Endothelial cell (in vitro differentiated cells): ENCODE results near the gene MPP1. TPM values are rescaled to one million over a fixed set of nuclear protein-coding genes. Genes with fewer than 3 reads are reported as not detected.

ENCODE experiments used
- DNase-seq: peaks from one replicate; pipeline ENCODE4 v3.0.0; 2021; ENCODE audit warnings: low spot score
- H3K27ac Mint-ChIP-seq: one replicate; pipeline ENCODE4 v1.8.0; 2021; ENCODE audit warnings: mixed read lengths, inconsistent platforms; ENCODE audit not compliant: unreplicated experiment
- H3K27me3 Mint-ChIP-seq: one replicate; pipeline ENCODE4 v1.8.0; 2021; ENCODE audit warnings: mild to moderate bottlenecking, moderate library complexity, mixed read lengths, inconsistent platforms; ENCODE audit not compliant: unreplicated experiment
- H3K36me3 Mint-ChIP-seq: one replicate; pipeline ENCODE4 v1.8.0; 2021; ENCODE audit warnings: mild to moderate bottlenecking, low read depth, mixed read lengths, inconsistent platforms; ENCODE audit not compliant: unreplicated experiment
- H3K4me1 Mint-ChIP-seq: one replicate; pipeline ENCODE4 v1.8.0; 2021; ENCODE audit warnings: mild to moderate bottlenecking, mixed read lengths, inconsistent platforms; ENCODE audit not compliant: unreplicated experiment
- H3K4me3 Mint-ChIP-seq: one replicate; pipeline ENCODE4 v1.8.0; 2021; ENCODE audit warnings: mild to moderate bottlenecking, mixed read lengths, inconsistent platforms; ENCODE audit not compliant: unreplicated experiment
- H3K9me3 Mint-ChIP-seq: one replicate; pipeline ENCODE4 v1.8.0; 2021; ENCODE audit warnings: mixed read lengths, inconsistent platforms; ENCODE audit not compliant: unreplicated experiment
- total RNA-seq: library from RNA; stranded (reverse); fragmentation: NEBNext Ultra II Directional; extraction: Animal tissue kit (Norgen Biotek cat#: 25700); gene quantifications from one replicate; pipeline ENCODE4 v1.2.1, GENCODE V29; 2021; ENCODE audit not compliant: unreplicated experiment
- TF ChIP-seq, protein P1 (sequence below): fragments of 200-600 bp; sonication (generic); IDR thresholded peaks from one replicate; pipeline ENCODE4 v1.5.0; 2021; ENCODE audit warnings: antibody characterized with exemption; ENCODE audit not compliant: unreplicated experiment

Gene MPP1
- total RNA-seq, 1 donor from 2014 or later = 11.3 TPM

DNA sequence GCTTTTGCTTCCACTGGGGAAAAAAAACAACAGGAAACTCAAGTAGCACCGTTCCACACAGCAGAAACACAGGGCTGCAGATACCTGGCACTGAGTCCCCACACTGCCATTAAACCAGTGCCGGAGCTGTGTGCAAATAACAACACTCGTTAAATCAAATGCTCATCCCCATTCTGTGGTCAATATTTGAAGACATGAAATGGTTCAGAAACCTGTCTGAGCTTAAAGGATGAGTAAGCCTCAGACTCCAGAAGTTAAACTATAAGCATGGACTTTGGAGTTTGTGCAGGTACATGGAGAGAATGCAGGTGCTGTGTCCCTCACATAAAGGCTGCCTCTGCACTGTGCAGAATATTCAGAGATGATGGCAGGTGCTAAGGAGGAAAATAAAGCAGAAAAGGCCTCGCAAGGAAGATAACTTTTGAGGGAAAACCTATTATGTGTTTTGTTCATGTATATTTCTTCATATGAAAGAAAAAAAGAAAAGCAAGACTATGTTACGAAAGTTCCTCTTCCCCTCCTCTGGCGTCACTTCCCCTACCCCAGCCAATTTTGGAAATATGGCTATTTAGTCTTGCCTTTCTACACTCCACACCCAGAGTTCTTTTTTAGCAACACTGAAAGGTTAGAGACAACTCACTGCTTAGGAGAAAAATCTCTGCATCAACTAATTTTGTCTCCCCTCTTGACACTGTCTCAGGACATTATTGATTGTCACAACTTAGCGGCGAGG lies 4.6 kb downstream of the MPP1 start:
- DNase-seq = no peak
- peaks cover 4% of the 10 kb centered on the region for H3K27me3 Mint-ChIP-seq

DNA sequence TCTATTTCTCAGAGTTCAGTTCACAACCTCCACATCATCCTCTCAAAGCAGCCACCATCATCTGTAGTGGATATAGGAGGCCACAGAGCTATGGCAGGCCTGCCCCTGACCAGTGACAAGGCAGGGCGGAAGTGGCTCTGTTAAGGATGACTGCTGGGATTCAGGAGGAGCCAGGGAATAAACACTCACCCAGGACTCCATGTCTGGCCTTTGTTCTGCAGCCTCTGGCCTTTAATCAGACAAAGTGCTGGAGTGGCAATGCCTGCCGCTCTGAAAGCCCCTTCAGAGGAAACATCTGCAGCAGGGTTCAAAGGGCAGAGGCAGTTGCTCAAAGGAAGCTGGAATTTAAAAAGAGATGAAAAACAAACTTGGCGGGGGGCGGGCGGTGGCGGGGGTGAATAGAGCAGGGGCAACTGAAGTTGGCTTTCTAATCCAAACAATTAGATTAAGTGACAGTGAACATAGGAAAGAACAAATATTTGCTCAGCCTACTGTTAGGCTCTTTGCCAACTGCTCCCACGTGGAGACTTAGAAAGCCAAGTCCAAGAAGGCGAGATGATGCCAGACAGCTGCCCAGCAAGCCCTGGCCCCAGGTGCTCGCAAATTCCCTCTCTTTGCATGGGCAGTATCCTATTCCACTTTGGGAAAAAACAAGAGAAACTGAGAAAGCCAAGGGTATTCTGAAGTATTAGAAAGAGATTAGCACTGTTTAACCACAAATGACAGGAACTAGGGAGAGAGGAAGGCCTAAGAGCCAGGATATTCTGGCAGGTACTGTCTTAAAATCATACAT lies 5.5 kb downstream of the MPP1 start:
- H3K4me3 Mint-ChIP-seq = no peak overlapping the region
- peaks cover 4% of the 10 kb centered on the region for H3K27me3 Mint-ChIP-seq
- no peaks in the 10 kb centered on the region for H3K36me3 Mint-ChIP-seq
- no peaks in the 10 kb centered on the region for H3K9me3 Mint-ChIP-seq
- TF ChIP-seq, protein P1, sequence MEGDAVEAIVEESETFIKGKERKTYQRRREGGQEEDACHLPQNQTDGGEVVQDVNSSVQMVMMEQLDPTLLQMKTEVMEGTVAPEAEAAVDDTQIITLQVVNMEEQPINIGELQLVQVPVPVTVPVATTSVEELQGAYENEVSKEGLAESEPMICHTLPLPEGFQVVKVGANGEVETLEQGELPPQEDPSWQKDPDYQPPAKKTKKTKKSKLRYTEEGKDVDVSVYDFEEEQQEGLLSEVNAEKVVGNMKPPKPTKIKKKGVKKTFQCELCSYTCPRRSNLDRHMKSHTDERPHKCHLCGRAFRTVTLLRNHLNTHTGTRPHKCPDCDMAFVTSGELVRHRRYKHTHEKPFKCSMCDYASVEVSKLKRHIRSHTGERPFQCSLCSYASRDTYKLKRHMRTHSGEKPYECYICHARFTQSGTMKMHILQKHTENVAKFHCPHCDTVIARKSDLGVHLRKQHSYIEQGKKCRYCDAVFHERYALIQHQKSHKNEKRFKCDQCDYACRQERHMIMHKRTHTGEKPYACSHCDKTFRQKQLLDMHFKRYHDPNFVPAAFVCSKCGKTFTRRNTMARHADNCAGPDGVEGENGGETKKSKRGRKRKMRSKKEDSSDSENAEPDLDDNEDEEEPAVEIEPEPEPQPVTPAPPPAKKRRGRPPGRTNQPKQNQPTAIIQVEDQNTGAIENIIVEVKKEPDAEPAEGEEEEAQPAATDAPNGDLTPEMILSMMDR = no peak
- peak overlapping the region; percentile 61 for H3K27ac Mint-ChIP-seq
- H3K4me1 Mint-ChIP-seq = peaks cover 26% of the 10 kb centered on the region
- peak; percentile 7 for DNase-seq

More for the DNA sequence above, 4.6 kb downstream of the MPP1 start:
- TF ChIP-seq, protein P1 = no peak
- Mint-ChIP-seq H3K36me3 (no peaks in the 10 kb centered on the region), H3K27ac (peak overlapping the region; percentile 15), H3K4me1 (peaks cover 26% of the 10 kb centered on the region), H3K4me3 (no peak overlapping the region), H3K9me3 (no peaks in the 10 kb centered on the region)

DNA sequence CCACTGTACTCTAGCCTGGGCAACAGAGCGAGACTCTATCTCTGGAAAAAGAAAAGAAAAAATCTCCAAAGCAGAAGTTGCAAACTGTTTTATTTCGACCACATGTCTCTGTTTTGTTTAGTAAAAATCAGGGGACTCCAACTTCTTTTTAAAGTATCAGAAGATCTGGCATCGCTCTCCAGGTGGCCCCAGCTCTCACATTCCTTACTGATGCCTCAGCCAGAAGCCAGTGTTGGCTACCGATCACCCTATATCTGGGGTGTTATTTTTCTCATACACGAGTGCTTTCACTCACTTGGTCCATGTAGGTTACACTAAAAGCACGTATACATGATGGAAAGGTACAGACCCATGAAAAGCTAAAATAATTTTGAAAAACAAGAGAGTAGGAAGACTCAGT lies 8.3 kb downstream of the MPP1 start:
- Mint-ChIP-seq H3K9me3 (no peaks in the 10 kb centered on the region), H3K27ac (no peak overlapping the region), H3K4me3 (no peak overlapping the region), H3K36me3 (no peaks in the 10 kb centered on the region), H3K27me3 (no peaks in the 10 kb centered on the region), H3K4me1 (peaks cover 22% of the 10 kb centered on the region)
- no peak for DNase-seq
- TF ChIP-seq, protein P1 = no peak

DNA sequence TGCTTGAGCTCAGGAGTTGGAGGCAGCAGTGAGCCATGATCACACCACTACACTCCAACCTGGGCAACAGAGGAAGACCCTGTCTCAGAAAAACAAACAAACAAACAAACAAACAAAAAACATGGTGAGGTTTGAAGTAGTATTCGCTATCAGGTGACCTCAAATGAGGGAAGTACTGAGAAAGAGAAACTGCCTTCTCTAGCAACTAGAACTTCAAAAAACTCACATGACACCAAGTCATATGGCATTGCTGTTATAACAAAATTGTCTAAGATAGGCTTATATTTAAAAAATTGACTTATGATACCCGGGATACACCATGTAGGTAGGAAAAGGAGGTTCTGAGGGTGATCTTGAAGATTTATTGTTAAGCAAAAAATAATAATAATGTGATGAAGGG lies 10.3 kb downstream of the MPP1 start:
- no peak for DNase-seq
- peaks cover 9% of the 10 kb centered on the region for H3K4me1 Mint-ChIP-seq
- H3K9me3 Mint-ChIP-seq = no peaks in the 10 kb centered on the region

More for the DNA sequence above, 10.3 kb downstream of the MPP1 start:
- Mint-ChIP-seq H3K36me3 (no peaks in the 10 kb centered on the region), H3K27ac (no peak overlapping the region), H3K27me3 (no peaks in the 10 kb centered on the region), H3K4me3 (no peak overlapping the region)
- TF ChIP-seq, protein P1 = no peak
